ENCODE data around the gene MCAT. TPM values are rescaled to one million over a fixed set of nuclear protein-coding genes. Genes with fewer than 3 reads are reported as not detected.
A peak's percentile ranks its signal among the peaks of the same experiment; 100 is the strongest.

Gene MCAT
- total and polyA plus RNA-seq, 2 of the 4 experiments (the other 2 are of a cell fraction), result 7.3 to 19.7 TPM

DNA sequence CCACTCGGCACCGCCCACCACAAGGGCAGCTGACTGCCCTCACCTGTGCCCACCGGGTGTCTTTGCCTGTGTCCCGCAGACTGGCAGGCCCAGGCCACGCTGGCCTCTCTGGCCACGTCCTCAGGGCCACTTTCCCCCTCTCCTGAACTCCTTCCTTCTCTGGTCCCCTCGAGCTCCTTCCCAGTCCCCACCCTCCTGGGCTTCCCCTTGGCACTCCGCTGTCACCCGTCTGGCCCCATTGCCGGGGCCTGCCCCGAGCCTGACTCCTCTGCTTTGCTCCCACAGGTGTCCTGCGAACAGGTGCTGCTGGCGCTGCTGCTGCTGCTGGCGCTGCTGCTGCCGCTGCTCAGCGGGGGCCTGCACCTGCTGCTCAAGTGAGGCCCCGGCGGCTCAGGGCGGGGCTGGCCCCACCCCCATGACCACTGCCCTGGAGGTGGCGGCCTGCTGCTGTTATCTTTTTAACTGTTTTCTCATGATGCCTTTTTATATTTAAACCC, 14.2 kb downstream of the MCAT start:
- Histone ChIP-seq H4K91ac (ENCODE audit: insufficient read depth, low read depth, low read length) (no peak overlapping the region), H2AFZ (replicated peaks; ENCODE audit: low read length, poor library complexity) (peak overlapping the region; percentile 58), H3K9me3 (ENCODE audit: control insufficient read depth, insufficient read depth, low read length) (no peaks in the 10 kb centered on the region), H2BK15ac (ENCODE audit: low read depth, low read length) (no peak overlapping the region), H3K23ac (ENCODE audit: low read depth, low read length) (no peak overlapping the region), H3K4me3 (ENCODE audit: insufficient read depth, low read depth, low read length) (no peak overlapping the region), H3K4me2 (ENCODE audit: low read depth, low read length) (no peak overlapping the region), H3K4ac (ENCODE audit: low read depth, low read length) (no peak overlapping the region), H3K56ac (ENCODE audit: extremely low read depth, insufficient read depth, low read length) (no peak overlapping the region), H3K4me1 (ENCODE audit: control insufficient read depth, insufficient read depth, low read length) (peaks cover 12% of the 10 kb centered on the region), H2BK20ac (ENCODE audit: low read depth, low read length) (no peak overlapping the region), H3K36me3 (ENCODE audit: control insufficient read depth, insufficient read depth, low read length) (peaks cover 13% of the 10 kb centered on the region), H3K27ac (ENCODE audit: insufficient read depth, low read length) (no peak overlapping the region), H3K79me1 (ENCODE audit: low read depth in 1 of 2, low read length in 2 of 2) (no peaks in the 10 kb centered on the region), H3K9me1 (ENCODE audit: insufficient read depth, low read length) (peaks cover 11% of the 10 kb centered on the region), H3K18ac (ENCODE audit: low read depth, low read length) (no peak overlapping the region), H3K27me3 (ENCODE audit: control insufficient read depth, insufficient read depth, low read length) (no peaks in the 10 kb centered on the region), H2AK9ac (replicated peaks; ENCODE audit: low read depth, low read length, poor library complexity) (no peak overlapping the region), H3K14ac (replicated peaks; ENCODE audit: low read depth, low read length) (no peak overlapping the region), H2BK5ac (ENCODE audit: low read depth, low read length, poor library complexity, severe bottlenecking) (no peak overlapping the region), H4K5ac (ENCODE audit: low read depth, low read length) (no peak overlapping the region), H3K9ac (ENCODE audit: low read depth, low read length) (no peak overlapping the region), H2BK120ac (ENCODE audit: low read depth, low read length) (no peak overlapping the region), H4K8ac (ENCODE audit: low read depth in 2 of 2, low read length in 2 of 2) (no peak overlapping the region), H2AK5ac (ENCODE audit: low read depth, low read length) (no peak overlapping the region), H4K20me1 (ENCODE audit: insufficient read depth, low read length) (no peaks in the 10 kb centered on the region)
- POLR2A ChIA-PET (ENCODE audit: unreplicated experiment), result no interaction called here
- 73% methylated on average over 13 of the region's 20 CpGs; no CpG with 5 or more reads in 1 of the 2 experiments for WGBS, 2 experiments (ENCODE audit: extremely low coverage in 2 of 2, insufficient read length in 1 of 2)
- no peak for DNase-seq
- ATAC-seq (ENCODE audit: low read depth), result no peak
- CTCF ChIA-PET, result no interaction called here
- dilution Hi-C loops (cut with HindIII; ENCODE audit: low sequenced_read_pairs, unreplicated experiment), result no loop called here
- intact Hi-C loops (cut with micrococcal nuclease), result no loop called here
- in situ Hi-C loops (cut with MboI; ENCODE audit: low sequenced_read_pairs), result no loop called here
- TF ChIP-seq BHLHE40 (IDR thresholded peaks at IDR 0.05; ENCODE audit: low read depth, low read length) (no peak), MAZ (IDR thresholded peaks at IDR 0.05; ENCODE audit: borderline replicate concordance, low read depth, low read length) (no peak), NFE2L2 (IDR thresholded peaks at IDR 0.05; ENCODE audit: low read depth, low read length) (no peak), USF2 (IDR thresholded peaks at IDR 0.05; ENCODE audit: low read depth, low read length) (no peak), RFX5 (IDR thresholded peaks at IDR 0.05; ENCODE audit: low read depth, low read length) (no peak), SMC3 (IDR thresholded peaks at IDR 0.05; ENCODE audit: low read depth, low read length) (no peak), MXI1 (IDR thresholded peaks at IDR 0.05; ENCODE audit: borderline replicate concordance, low read depth, low read length) (no peak), RCOR1 (IDR thresholded peaks at IDR 0.05; ENCODE audit: insufficient replicate concordance, low read length) (no peak), FOS (IDR thresholded peaks at IDR 0.05; ENCODE audit: low read depth, low read length) (no peak), RAD21 (IDR thresholded peaks at IDR 0.05; ENCODE audit: low read length) (no peak), CTCF (conservative IDR thresholded peaks at IDR 0.05; ENCODE audit: low read depth, low read length) (no peak), MAFK (IDR thresholded peaks at IDR 0.05; ENCODE audit: low read depth, low read length) (no peak), POLR2A (IDR thresholded peaks at IDR 0.05; ENCODE audit: low read depth, low read length) (no peak), CEBPB (IDR thresholded peaks at IDR 0.05; ENCODE audit: low read depth, low read length) (no peak), CHD1 (IDR thresholded peaks at IDR 0.05; ENCODE audit: low read depth, low read length) (no peak)
- TF ChIP-seq, protein P1, sequence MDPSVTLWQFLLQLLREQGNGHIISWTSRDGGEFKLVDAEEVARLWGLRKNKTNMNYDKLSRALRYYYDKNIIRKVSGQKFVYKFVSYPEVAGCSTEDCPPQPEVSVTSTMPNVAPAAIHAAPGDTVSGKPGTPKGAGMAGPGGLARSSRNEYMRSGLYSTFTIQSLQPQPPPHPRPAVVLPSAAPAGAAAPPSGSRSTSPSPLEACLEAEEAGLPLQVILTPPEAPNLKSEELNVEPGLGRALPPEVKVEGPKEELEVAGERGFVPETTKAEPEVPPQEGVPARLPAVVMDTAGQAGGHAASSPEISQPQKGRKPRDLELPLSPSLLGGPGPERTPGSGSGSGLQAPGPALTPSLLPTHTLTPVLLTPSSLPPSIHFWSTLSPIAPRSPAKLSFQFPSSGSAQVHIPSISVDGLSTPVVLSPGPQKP (IDR thresholded peaks at IDR 0.05; ENCODE audit: borderline replicate concordance, low read depth, low read length), result no peak
- BruUV-seq (replicated peaks), result no TSS peak

All from IMR-90 (cell line).